Head of caudate nucleus (tissue), 42 donors: ENCODE data around the gene P4HB.

Experiments
- DNase-seq, 42 donors: peaks; one replicate each; pipeline versions ENCODE4 v3.0.0 to v3.0.0-alpha.2; 2020 to 2021; ENCODE audit warnings: mixed read lengths in 7 of 42
- intact Hi-C: fragments of 100-400 bp; cut with DNase I; formaldehyde crosslinking; loops from one replicate; pipeline ENCODE4 v1.15.0; 2022

P4HB gene

GRCh38 chr17:81839301-81839700, 21.0 kb downstream of the P4HB start:
- DNase-seq, result no peak

DNA sequence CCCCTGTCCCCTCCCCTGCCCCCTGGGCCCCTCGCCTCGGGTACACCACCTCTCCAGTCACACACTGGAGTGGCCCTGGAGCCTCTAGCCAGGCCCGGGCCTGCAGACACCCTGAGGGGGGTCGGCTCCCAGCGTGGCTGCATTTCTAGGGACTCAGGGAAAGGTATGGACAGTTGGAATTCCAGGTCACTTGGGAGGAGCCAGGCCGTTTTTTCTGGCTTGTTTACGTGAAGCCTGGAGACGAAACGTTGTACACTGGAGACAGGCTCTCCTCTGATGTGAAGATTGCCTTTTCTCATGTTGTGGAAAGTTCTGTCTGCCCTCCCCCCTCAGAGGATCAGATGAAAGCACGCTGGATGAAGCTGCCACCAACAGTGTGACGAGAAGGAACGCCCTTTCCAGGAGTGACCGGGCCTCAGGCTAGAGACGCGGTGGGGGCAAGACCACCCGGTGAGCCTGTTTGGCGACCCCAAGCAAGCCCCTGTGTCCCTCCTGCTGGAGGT, 21.5 kb downstream of the P4HB start:
- DNase-seq, result no peak
- intact Hi-C loops, result no loop called here

More at GRCh38 chr17:81839301-81839700, 21.0 kb downstream of the P4HB start:
- intact Hi-C loops, result no loop called here

DNA sequence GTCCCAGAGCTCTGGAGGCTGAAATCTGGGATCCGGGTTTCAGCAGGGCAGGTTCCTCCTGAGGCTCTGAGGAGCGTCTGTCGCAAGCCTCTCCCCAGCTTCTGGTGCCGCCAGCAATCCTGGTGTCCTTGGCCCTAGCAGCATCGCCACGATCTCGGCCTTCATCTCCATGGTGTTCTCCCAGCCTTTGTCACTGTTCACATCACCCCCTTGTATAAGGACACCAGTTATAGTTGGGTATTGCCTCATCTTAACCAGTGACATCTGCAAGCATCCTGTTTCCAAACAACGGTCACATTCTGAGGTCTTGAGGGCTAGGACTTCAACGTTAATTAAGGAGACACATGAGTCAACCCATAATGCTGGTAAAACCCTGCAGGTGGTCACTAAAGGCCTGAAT, 22.7 kb downstream of the P4HB start:
- intact Hi-C loops, result loop anchor here (2.0 kb wide), 1 partner anchor 21 kb away; no protein-coding TSS in a partner anchor
- DNase-seq, result no peak

GRCh38 chr17:81834831-81835267, 25.5 kb downstream of the P4HB start, which contains the start of gene PPP1R27:
Gene PPP1R27 (minus strand): TSS chr17:81835050. CDS start chr17:81834953, 97 bp downstream.
- intact Hi-C loops, result no loop called here
- DNase-seq, result no peak

DNA sequence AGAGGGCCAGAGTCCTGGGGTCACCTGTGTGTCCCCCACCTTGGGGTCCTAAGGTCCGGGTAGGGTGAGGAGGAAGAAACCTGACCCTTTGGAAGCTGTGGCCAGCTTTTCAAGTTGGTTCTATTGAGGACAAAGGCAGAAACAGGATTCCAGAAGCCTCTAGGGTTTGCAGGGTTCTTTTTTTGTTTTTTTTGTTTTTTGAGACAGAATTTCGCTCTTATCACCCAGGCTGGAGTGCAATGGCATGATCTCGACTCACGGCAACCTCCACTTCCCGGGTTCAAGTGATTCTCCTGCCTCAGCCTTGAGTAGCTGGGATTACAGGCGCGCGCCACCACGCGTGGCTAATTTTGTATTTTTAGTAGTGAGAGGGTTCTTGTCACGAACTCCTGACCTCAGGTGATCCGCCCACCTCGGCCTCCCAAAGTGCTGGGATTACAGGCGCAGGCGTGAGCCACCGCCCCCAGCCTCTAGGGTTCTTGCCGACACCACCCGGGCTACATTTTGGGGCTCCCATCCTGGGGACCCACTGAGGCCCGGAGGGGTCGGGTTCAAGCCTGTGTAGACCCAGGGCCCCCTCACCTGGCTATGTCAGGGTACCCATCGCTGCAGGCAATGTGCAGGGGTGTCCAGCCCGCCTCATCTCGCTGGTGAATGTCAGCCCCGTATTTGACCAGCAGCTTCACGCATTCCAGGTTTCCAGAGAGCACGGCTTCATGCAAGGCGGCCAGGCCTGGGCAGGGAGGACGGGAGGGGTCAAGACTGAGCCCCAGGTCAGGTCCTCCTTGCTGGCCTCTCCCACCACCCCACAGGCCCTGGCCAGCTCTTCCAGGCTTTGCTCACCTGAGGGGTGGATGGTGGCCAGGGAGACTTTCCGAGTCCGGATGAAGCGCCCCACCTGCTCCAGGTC, 26.2 kb downstream of the P4HB start:
- intact Hi-C loops, result no loop called here
- DNase-seq, result peak in 25 of 42 donors; percentile 5 to 51 (median 28)

DNA sequence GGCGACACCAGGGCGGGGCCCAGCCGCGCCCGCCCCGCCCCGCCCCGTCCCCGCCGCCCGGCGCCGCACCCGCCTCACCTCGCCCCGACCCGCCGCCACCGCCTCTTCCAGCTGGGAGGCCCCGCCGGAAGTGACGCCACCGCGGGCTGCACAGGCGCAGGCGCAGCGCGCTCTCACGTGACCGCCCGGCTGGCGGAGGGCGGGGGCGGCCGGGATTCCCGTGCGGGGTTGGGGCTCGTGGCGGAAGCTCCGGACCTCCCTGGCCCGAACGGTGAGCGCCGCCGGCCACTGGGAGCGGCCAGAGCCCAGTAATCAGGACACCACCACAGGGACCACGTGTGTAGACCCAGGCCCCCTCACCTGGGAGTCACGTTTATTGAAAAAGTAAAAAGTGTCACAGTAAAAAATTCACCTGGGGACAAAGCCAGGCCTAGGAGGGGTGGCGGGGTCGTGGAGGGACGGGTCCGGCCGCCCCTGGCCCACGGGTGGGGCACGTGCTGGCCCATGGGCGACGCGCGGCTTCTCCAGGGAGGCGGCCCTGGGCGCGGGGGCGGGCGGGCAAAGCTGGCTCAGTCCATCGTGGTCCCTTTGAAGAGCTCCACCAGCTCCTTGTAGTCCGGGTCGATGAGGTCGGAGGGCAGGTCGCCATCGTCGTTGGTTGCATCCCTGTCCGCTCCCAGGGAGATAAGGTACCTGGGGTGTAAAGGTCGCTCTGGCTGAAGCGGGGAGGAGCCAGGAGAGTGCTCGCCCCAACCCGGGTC, 27.0 kb downstream of the P4HB start, which contains the start of gene MCRIP1:
Gene MCRIP1, minus strand, starts transcription at position 132 of the 761 bp plus-strand sequence. CDS start 8,785 bp downstream, outside the sequence.
- intact Hi-C loops, result no loop called here
- peak; percentile 57 to 97 (median 93) for DNase-seq

DNA sequence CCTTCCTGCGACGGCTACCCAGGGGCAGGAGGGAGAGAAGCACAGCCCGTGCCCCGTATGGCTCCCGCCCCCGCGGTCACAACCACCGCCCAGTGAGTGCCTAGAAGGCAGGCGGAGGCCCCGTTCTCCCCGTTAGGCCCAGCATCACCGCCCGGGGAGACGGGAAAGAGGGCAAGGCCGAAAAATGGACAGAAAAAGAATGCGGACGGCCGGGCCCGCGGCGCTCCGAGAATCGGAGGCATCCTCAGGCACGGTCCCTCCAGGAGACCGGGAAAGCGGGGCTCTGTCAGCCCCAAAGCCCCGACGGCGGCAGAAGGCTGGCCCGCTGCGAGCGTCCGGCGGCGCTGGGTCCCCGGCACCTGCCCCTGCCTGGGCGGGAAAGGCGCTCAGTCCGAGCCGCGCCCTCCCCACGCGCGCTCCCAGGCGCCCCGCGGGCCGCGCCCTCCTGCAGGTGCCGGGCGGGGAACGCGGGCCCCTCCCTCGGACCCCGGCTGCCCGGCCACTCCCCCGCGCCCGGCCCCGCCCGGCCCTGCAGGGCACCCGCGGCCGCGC, 27.7 kb downstream of the P4HB start:
- intact Hi-C loops, result no loop called here
- DNase-seq, result peak in 17 of 42 donors; percentile 4 to 48 (median 24)

DNA sequence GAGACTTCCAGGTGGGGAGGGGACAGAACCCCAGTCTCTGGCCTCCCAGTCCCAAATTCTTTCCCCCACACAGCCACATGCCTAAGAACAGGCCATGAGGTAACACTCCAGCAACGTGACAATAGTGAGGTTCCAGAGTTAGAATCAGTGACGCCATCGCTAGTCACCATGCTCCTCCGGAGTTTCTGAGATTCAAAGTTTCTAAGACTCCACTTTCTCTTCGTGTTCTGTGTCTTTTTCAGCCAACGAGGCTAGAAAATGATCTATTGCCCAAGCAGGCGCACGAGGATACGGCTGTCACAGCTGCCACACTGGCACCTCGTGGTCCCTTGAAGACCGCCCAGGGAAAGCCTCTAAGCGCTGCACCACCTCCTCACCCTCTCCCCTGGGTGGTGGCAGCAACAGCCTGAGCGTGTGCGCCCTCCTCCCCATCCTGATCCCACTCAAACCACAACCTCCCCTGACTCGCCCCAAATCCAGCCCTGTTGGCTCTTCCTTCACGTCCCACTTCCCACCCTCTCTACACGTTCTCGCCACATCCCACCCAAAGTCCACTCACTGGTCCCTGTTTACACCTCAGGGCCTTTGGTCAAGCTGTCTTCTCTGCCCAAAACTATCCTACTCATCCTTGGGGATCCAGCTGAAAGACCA, 28.3 kb downstream of the P4HB start:
- intact Hi-C loops, result no loop called here
- peak in 27 of 42 donors; percentile 3 to 64 (median 33) for DNase-seq

DNA sequence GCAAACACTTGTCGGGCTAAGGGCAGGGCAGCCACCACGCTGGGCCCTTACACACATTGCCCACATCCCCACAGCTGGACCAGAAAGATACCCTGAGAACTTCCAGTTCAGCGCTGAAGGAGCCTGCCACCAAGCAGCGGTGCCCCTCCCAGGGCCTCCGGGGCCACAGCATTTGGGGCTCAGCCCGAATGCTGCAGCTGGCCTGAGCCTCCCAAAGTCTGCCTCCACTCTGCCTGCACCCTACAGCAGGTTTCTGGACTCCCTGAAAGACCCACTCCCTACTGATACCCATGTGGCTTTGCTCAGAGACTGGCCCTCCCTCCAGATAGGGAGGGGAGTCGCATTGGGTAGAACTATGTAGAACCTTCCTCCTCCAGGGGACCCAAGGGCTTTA, 28.8 kb downstream of the P4HB start:
- no peak for DNase-seq
- intact Hi-C loops, result no loop called here

GRCh38 chr17:81829858-81830257, 30.5 kb downstream of the P4HB start:
- no peak for DNase-seq
- intact Hi-C loops, result no loop called here

- no peak for DNase-seq
- intact Hi-C loops, result no loop called here
These were observed 31.7 kb downstream of the P4HB start for GRCh38 chr17:81828656-81829055.

DNA sequence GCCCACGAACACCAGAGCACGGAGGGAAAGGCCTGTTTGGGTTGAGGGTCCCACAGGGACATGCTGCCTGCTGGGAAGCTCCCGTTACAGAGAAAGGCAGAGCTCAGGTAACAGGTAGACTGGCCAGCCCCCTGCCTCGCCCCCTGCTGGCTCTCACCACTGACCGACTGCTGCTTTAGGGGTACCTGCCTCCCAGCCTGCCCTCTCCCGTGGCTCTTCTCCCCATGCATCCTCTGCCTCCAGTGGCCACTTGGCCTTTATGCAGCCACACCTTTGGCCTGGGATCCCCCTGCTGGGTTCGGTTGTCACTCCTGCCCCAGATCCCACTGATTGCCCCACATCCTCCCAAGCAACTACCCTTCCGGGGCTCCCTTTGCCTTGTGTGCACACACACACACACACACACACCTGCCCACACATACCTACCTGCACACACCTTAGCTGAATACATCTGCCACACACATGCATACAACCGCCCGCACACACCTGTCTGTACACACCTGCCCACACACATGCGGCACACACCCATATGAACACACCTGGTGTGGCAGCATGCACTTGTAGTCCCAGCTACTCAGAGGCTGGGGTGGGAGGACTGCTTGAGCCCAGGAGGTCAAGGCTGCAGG, 34.4 kb downstream of the P4HB start:
- peak in 2 of 42 donors; percentile 17 to 19 for DNase-seq
- intact Hi-C loops, result no loop called here

DNA sequence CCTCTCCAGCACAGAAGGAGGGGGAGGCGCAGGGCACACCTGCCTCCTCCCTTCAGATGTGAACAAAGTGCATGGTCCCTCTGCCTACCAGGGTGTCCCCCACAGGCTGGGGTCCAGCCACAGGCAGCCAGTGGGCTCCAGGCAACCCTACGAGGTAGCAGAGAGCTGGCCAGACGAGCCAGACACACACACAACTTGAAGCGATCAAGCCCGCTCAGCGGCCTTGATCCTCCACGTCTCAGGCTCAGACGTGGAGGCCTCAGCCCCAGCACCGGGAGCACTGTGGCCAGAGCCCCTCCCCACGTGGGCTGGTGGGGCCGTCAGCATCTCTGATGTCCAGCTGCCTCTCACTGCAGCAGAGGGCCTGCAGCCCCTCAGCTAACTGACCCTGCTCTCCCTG, 35.7 kb downstream of the P4HB start:
- no peak for DNase-seq
- intact Hi-C loops, result no loop called here

GRCh38 chr17:81823820-81824550, 36.4 kb downstream of the P4HB start:
- DNase-seq, result no peak
- intact Hi-C loops, result no loop called here

DNA sequence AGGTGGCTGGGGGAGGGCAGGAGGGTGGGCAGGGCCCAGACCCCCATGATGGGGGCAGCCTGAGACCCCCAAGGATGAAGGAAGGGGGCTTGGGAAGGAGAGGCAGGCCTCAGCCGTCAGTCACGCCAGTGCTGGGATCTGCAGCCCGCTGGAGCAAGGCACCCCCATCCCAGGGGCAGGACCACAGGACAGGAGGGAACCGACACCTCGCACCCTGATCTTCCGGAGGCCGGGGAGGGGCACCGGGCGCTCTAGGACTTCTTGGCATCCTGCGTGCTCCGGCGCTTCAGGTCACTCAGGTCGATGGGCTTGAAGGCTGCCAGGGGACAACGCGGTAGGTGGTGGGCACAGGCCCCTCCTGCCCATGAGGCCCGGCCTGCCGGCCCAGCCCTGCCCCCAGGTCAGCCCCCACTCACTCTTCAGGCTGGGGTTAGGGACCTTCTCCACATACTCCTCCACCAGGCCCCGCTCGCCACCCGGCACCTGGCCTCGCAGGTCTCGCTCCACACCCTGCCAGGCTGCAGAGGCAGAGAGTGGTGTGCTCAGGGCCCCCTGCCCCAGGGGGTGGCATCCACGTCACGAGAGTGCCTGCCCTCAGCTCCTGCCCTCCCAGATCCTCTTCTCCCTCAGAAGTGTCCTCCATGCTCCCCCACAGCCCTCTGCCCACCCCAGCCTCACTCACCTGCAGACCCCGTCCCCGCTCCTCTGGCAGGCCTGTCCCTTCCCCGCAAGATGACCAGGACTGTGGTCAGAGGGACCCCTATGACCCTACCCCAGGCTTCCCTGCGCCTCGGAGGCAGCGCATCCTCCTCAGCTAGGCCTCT, 37.1 kb downstream of the P4HB start:
- DNase-seq, result no peak
- intact Hi-C loops, result no loop called here

DNA sequence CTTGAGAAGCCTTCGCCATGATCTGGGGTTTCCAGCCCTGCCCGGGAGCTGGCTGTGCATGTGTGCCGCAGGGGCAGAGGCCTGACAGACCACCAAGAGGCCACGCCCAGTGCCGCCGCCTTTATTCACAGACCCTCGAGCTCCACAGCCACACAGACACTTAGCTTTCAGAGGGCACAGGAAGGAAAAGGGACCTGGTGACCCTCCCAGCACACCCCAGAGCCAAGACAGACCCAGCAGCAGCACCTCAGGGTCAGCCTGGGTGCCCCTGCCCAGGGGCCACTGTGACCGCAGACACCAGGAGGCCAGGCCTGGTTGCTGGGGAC, 38.1 kb downstream of the P4HB start:
- DNase-seq, result no peak
- intact Hi-C loops, result no loop called here
